HepG2 (cell line): ENCODE data around the gene TTLL11. TPM values are rescaled to one million over a fixed set of nuclear protein-coding genes. Genes with fewer than 3 reads are reported as not detected.

Experiments
- ATAC-seq: fragments of 200-7000 bp; cut with Tn5 transposase; 3 replicates; pipeline ENCODE4 v1.9.1; 2020; ENCODE audit warnings: mild to moderate bottlenecking, moderate library complexity
- BruUV-seq: library from RNA; stranded (reverse); fragments of 400-500 nt; replicated peaks from 2 replicates; lab custom pipeline; 2021; lab: Mats Ljungman, UMichigan
- CTCF ChIA-PET: fragments of 300-600 bp; formaldehyde crosslinking; extraction: SDS; loops from one replicate; lab custom pipeline; 2021; ENCODE audit warnings: low total read pairs, inconsistent platforms, low intra/inter-chr PET ratio; lab: Yijun Ruan, JAX
- POLR2A ChIA-PET: fragments of 350-600 bp; sonication (Branson Sonifier 250); formaldehyde crosslinking; loops from one replicate; lab custom pipeline; 2020; ENCODE audit warnings: antibody characterized with exemption, inconsistent platforms; lab: Yijun Ruan, JAX
- DNase-seq: peaks from one replicate; pipeline ENCODE4 v3.0.0-alpha.2; 2015; ENCODE audit warnings: low spot score
- FAIRE-seq: peaks from 3 replicates; lab custom pipeline; 2011; peaks lifted over from hg19 to GRCh38; lab: Jason Lieb, UNC
- H2AFZ ChIP-seq: one replicate; pipeline ENCODE4 v1.6.1; 2011; ENCODE audit warnings: low read length, inconsistent platforms
- H3K27ac ChIP-seq: fragments of 300-600 bp; 3 replicates; pipeline ENCODE4 v1.8.0; 2011; ENCODE audit warnings: mixed run types, mild to moderate bottlenecking, mixed read lengths, low read length, inconsistent platforms; ENCODE audit not compliant: insufficient read depth; ENCODE audit errors: extremely low read length
- H3K27me3 ChIP-seq, 2 experiments: fragments of 200-600 bp in 1 of 2; 2 replicates in 1 of 2; 3 replicates in 1 of 2; pipeline versions ENCODE4 v1.6.0 to v1.8.0; 2011; ENCODE audit warnings: low read length in 2 of 2, mild to moderate bottlenecking in 2 of 2, moderate library complexity in 2 of 2, inconsistent platforms in 1 of 2; ENCODE audit not compliant: insufficient read depth in 2 of 2, control insufficient read depth in 1 of 2
- H3K36me3 ChIP-seq, 2 experiments: fragments of 200-600 bp in 1 of 2; replicated peaks in 1 of 2; 2 replicates in 1 of 2; 3 replicates in 1 of 2; pipeline versions ENCODE4 v1.5.1 to v1.8.0; 2011; ENCODE audit warnings: low read length in 2 of 2, inconsistent platforms in 1 of 2; ENCODE audit not compliant: insufficient read depth in 2 of 2, control insufficient read depth in 1 of 2
- H3K4me1 ChIP-seq: 2 replicates; pipeline ENCODE4 v1.5.1; 2012; ENCODE audit warnings: low read length, inconsistent platforms; ENCODE audit not compliant: insufficient read depth
- H3K4me2 ChIP-seq: 2 replicates; pipeline ENCODE4 v1.6.0; 2011; ENCODE audit warnings: low read depth, low read length, inconsistent platforms
- H3K4me3 ChIP-seq, 3 experiments: fragments of 200-600 bp in 1 of 3; sonication (generic), shearing (Covaris generic) in 1 of 3; replicated peaks in 1 of 3; 2 replicates each; pipeline ENCODE4 v1.5.1; 2011 to 2016; ENCODE audit warnings: low read length in 3 of 3, inconsistent platforms in 2 of 3, low read depth in 2 of 3, mild to moderate bottlenecking in 2 of 3, control low read depth in 1 of 3, mixed read lengths in 1 of 3; ENCODE audit not compliant: insufficient read depth in 1 of 3
- H3K79me2 ChIP-seq: one replicate; pipeline ENCODE4 v1.6.1; 2011; ENCODE audit warnings: low read length, inconsistent platforms; ENCODE audit not compliant: insufficient read depth
- H3K9ac ChIP-seq: 2 replicates; pipeline ENCODE4 v1.6.0; 2011; ENCODE audit warnings: mild to moderate bottlenecking, low read depth, low read length, inconsistent platforms; ENCODE audit not compliant: insufficient read depth
- H3K9me3 ChIP-seq: 2 replicates; pipeline ENCODE4 v1.5.1; 2012; ENCODE audit warnings: mild to moderate bottlenecking, low read length
- H4K20me1 ChIP-seq: 2 replicates; pipeline ENCODE4 v1.6.0; 2011; ENCODE audit warnings: inconsistent platforms, mild to moderate bottlenecking, low read length, moderate library complexity; ENCODE audit not compliant: insufficient read depth
- BHLHE40 ChIP-seq: IDR thresholded peaks from 2 replicates; pipeline ENCODE4 v1.6.1; 2011; ENCODE audit warnings: low read length, improper control_type of control experiment
- BRCA1 ChIP-seq: sonication (generic); formaldehyde crosslinking; IDR thresholded peaks from 2 replicates; pipeline ENCODE4 v1.4.0; 2020; ENCODE audit warnings: missing genetic modification reagents
- GLI4 ChIP-seq: sonication (generic); formaldehyde crosslinking; IDR thresholded peaks from 2 replicates; pipeline ENCODE4 v1.5.1; 2020; ENCODE audit warnings: missing genetic modification reagents, mild to moderate bottlenecking, moderate library complexity, borderline replicate concordance
- HOMEZ ChIP-seq: IDR thresholded peaks from 2 replicates; pipeline ENCODE4 v1.6.1; 2016; ENCODE audit warnings: low read depth
- NCOA2 ChIP-seq: sonication (generic); formaldehyde crosslinking; IDR thresholded peaks from 2 replicates; pipeline ENCODE4 v1.8.0; 2022; ENCODE audit warnings: inconsistent platforms
- PRPF4 ChIP-seq: fragments of 200-400 bp; formaldehyde crosslinking; IDR thresholded peaks from 2 replicates; pipeline ENCODE4 v1.6.1; 2016; ENCODE audit warnings: low read length, low read depth; ENCODE audit not compliant: poor library complexity, severe bottlenecking
- SOX5 ChIP-seq: IDR thresholded peaks from 2 replicates; pipeline ENCODE4 v1.6.1; 2016; ENCODE audit warnings: borderline replicate concordance
- STAT5B ChIP-seq: sonication (generic); formaldehyde crosslinking; IDR thresholded peaks from 2 replicates; pipeline ENCODE4 v1.4.0; 2020; ENCODE audit warnings: missing genetic modification reagents
- STAT6 ChIP-seq: sonication (generic); formaldehyde crosslinking; IDR thresholded peaks from 2 replicates; pipeline ENCODE4 v1.4.0; 2020; ENCODE audit warnings: missing genetic modification reagents, mild to moderate bottlenecking, borderline replicate concordance
- ZGPAT ChIP-seq: IDR thresholded peaks from 2 replicates; pipeline ENCODE4 v1.6.1; 2016; ENCODE audit warnings: mild to moderate bottlenecking
- ZNF556 ChIP-seq: sonication (generic); formaldehyde crosslinking; IDR thresholded peaks from 2 replicates; pipeline ENCODE4 v1.4.0; 2020; ENCODE audit warnings: mild to moderate bottlenecking, missing genetic modification reagents, borderline replicate concordance
- ZNF768 ChIP-seq: sonication (generic); formaldehyde crosslinking; IDR thresholded peaks from 2 replicates; pipeline ENCODE4 v1.4.0; 2020; ENCODE audit warnings: missing genetic modification reagents
- ZNF780A ChIP-seq: sonication (generic); formaldehyde crosslinking; IDR thresholded peaks from 2 replicates; pipeline ENCODE4 v1.8.0; 2022; ENCODE audit warnings: mild to moderate bottlenecking, missing genetic modification reagents, moderate library complexity
- WGBS: methylation state at CpG from one replicate; pipeline ENCODE4 v1.1.6; 2017; ENCODE audit warnings: low lambda C conversion rate; 5-methylcytosine and 5-hydroxymethylcytosine counted together
- in situ Hi-C: cut with HindIII; loops from 2 replicates; pipeline ENCODE4 v1.10.0; 2017; ENCODE audit warnings: low pct_unique_long_range_greater_than_20kb; ENCODE audit not compliant: extremely low pct_ligation_motif_present
- intact Hi-C: fragments of 100-400 bp; cut with micrococcal nuclease; formaldehyde crosslinking; loops from one replicate; pipeline ENCODE4 v1.10.0; 2022; ENCODE audit not compliant: unreplicated experiment
- polyA plus RNA-seq, 8 experiments: library from polyadenylated mRNA; depleted of rRNA in 3 of 8; stranded (reverse) in 7 of 8; unstranded in 1 of 8; fragments of >200 nt; fragmentation: Illumina TruSeq in 4 of 8; extraction: Trizol in 4 of 8; gene quantifications; 2 replicates each; pipeline versions ENCODE4 v1.2.1 to v1.2.3, GENCODE V29; 2011 to 2016; ENCODE audit warnings: low read depth in 4 of 8, missing spikeins in 1 of 8, mixed read lengths in 1 of 8; ENCODE audit not compliant: insufficient read depth in 1 of 8
- total RNA-seq, 5 experiments: library from RNA; depleted of rRNA; stranded (reverse); fragments of >200 nt; fragmentation: Illumina TruSeq; extraction: Trizol; gene quantifications; 2 replicates each; pipeline ENCODE4 v1.2.3, GENCODE V29; 2016; ENCODE audit warnings: low read depth in 1 of 5

Gene TTLL11
- total and polyA plus RNA-seq, 2 of the 13 experiments (the other 11 are each of a cell fraction or from before 2014, with no cell fraction given) = 4.5 to 5.2 TPM

GRCh38 chr9:121883281-121884056 is 209.6 kb downstream of the TTLL11 start (continued):
- TF ChIP-seq ZNF556 (CRISPR knock-in tag) (no peak), ZGPAT (CRISPR knock-in tag) (no peak), ZNF780A (no peak), GLI4 (CRISPR knock-in tag) (no peak)
- TF ChIP-seq, all 625 proteins: peak for 0

GRCh38 chr9:121881920-121882500 is 211.1 kb downstream of the TTLL11 start:
- DNase-seq (no peak), ATAC-seq (no peak), FAIRE-seq (no peak)
- Histone ChIP-seq H3K27me3 (peaks cover 3 to 35% of the 10 kb centered on the region in 2 experiments; a peak in 3 of 5 replicates), H3K36me3 (no peaks in the 10 kb centered on the region), H3K27ac (no peak overlapping the region), H3K9ac (no peak overlapping the region), H3K79me2 (no peaks in the 10 kb centered on the region), H4K20me1 (no peaks in the 10 kb centered on the region), H2AFZ (no peak overlapping the region), H3K4me1 (no peaks in the 10 kb centered on the region), H3K9me3 (no peaks in the 10 kb centered on the region), H3K4me2 (no peak overlapping the region), H3K4me3 (no peak overlapping the region)
- WGBS = 33% methylated on average over 6 of the region's 7 CpGs
- ChIA-PET POLR2A (no interaction called here), CTCF (no interaction called here)
- BruUV-seq = no TSS peak
- intact Hi-C loops (no loop called here), in situ Hi-C loops (no loop called here)
- TF ChIP-seq HOMEZ (CRISPR knock-in tag) = no peak
- TF ChIP-seq NCOA2 (CRISPR knock-in tag) = no peak
- TF ChIP-seq STAT5B (CRISPR knock-in tag) = no peak
- no peak for TF ChIP-seq BRCA1 (CRISPR knock-in tag)
- TF ChIP-seq BHLHE40 = peak; percentile 85
- TF ChIP-seq PRPF4 = no peak
- no peak for TF ChIP-seq SOX5
- TF ChIP-seq STAT6 = no peak
- TF ChIP-seq ZNF768 (CRISPR knock-in tag) = no peak
